Chondrocyte (in vitro differentiated cells): Measurements from ENCODE around the gene TAS2R3. TPM values are rescaled to one million over a fixed set of nuclear protein-coding genes. Genes with fewer than 3 reads are reported as not detected.

ENCODE experiments used
- DNase-seq: peaks from one replicate; pipeline ENCODE4 v3.0.0; 2021; ENCODE audit warnings: mixed read lengths, low spot score
- H3K27ac Mint-ChIP-seq: one replicate; pipeline ENCODE4 v1.8.0; 2021; ENCODE audit warnings: mild to moderate bottlenecking, moderate library complexity, mixed read lengths; ENCODE audit not compliant: unreplicated experiment
- H3K27me3 Mint-ChIP-seq: 2 replicates; pipeline ENCODE4 v1.8.0; 2021; ENCODE audit warnings: low read depth, mixed read lengths
- H3K36me3 Mint-ChIP-seq: 2 replicates; pipeline ENCODE4 v1.8.0; 2021; ENCODE audit warnings: low read depth, mixed read lengths
- H3K4me1 Mint-ChIP-seq: 2 replicates; pipeline ENCODE4 v1.8.0; 2021; ENCODE audit warnings: low read depth, mild to moderate bottlenecking, mixed read lengths
- H3K4me3 Mint-ChIP-seq: one replicate; pipeline ENCODE4 v1.8.0; 2021; ENCODE audit warnings: mild to moderate bottlenecking, moderate library complexity, mixed read lengths; ENCODE audit not compliant: unreplicated experiment
- H3K9me3 Mint-ChIP-seq: 2 replicates; pipeline ENCODE4 v1.8.0; 2021; ENCODE audit warnings: low read depth, mixed read lengths
- CTCF ChIP-seq: fragments of 200-600 bp; sonication (generic); IDR thresholded peaks from 2 replicates; pipeline ENCODE4 v1.5.0; 2021; ENCODE audit warnings: antibody characterized with exemption, mild to moderate bottlenecking, moderate library complexity
- total RNA-seq: library from RNA; stranded (reverse); gene quantifications from 3 replicates; pipeline ENCODE4 v1.2.1, GENCODE V29; 2021

Gene TAS2R3
- total RNA-seq, 1 donor from 2014 or later, result 0.52 TPM

- H3K4me3 Mint-ChIP-seq, result no peak overlapping the region
- TF ChIP-seq CTCF, result no peak
- H3K9me3 Mint-ChIP-seq, result no peaks in the 10 kb centered on the region
- H3K36me3 Mint-ChIP-seq, result peaks cover 2% of the 10 kb centered on the region
- no peak for DNase-seq
- H3K27me3 Mint-ChIP-seq, result no peaks in the 10 kb centered on the region
- H3K4me1 Mint-ChIP-seq, result no peaks in the 10 kb centered on the region
- no peak overlapping the region for H3K27ac Mint-ChIP-seq
These were observed 41.4 kb upstream of the TAS2R3 start for GRCh38 chr7:141722529-141722928.

DNA sequence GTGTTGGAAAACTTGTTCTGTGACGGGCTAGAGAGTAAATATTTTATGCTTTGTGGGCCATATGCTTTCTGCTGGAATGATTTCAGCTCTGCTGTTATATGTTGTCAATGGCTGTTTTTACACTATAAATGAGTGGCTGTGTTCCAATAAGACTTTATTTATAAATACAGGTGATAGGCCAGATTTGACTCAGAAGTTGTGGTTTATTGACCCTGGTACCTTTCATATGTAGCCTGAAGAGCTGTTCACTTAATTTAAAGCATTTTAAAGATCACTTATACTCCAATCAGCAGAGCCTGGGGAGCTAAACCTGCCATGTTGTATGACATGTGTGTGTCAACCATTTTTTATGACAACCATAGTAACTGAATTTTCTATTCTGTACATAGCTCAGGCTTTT, 34.9 kb upstream of the TAS2R3 start:
- Mint-ChIP-seq H3K9me3 (no peaks in the 10 kb centered on the region), H3K36me3 (peaks cover 1% of the 10 kb centered on the region), H3K27me3 (peaks cover 2% of the 10 kb centered on the region), H3K27ac (no peak overlapping the region), H3K4me1 (no peaks in the 10 kb centered on the region), H3K4me3 (no peak overlapping the region)
- TF ChIP-seq CTCF, result no peak
- no peak for DNase-seq

GRCh38 chr7:141731476-141732149, 32.3 kb upstream of the TAS2R3 start:
- Mint-ChIP-seq H3K4me3 (no peak overlapping the region), H3K9me3 (no peaks in the 10 kb centered on the region), H3K27me3 (peaks cover 2% of the 10 kb centered on the region), H3K27ac (no peak overlapping the region), H3K4me1 (no peaks in the 10 kb centered on the region), H3K36me3 (peaks cover 1% of the 10 kb centered on the region)
- DNase-seq, result no peak
- TF ChIP-seq CTCF, result no peak

GRCh38 chr7:141737118-141737835, 26.6 kb upstream of the TAS2R3 start:
- H3K27ac Mint-ChIP-seq, result peak overlapping the region; percentile 98
- no peak for TF ChIP-seq CTCF
- H3K4me1 Mint-ChIP-seq, result peaks cover 30% of the 10 kb centered on the region
- no peaks in the 10 kb centered on the region for H3K9me3 Mint-ChIP-seq
- peak overlapping the region; percentile 94 for H3K4me3 Mint-ChIP-seq
- DNase-seq, result no peak
- H3K27me3 Mint-ChIP-seq, result no peaks in the 10 kb centered on the region
- peaks cover 10% of the 10 kb centered on the region for H3K36me3 Mint-ChIP-seq

DNA sequence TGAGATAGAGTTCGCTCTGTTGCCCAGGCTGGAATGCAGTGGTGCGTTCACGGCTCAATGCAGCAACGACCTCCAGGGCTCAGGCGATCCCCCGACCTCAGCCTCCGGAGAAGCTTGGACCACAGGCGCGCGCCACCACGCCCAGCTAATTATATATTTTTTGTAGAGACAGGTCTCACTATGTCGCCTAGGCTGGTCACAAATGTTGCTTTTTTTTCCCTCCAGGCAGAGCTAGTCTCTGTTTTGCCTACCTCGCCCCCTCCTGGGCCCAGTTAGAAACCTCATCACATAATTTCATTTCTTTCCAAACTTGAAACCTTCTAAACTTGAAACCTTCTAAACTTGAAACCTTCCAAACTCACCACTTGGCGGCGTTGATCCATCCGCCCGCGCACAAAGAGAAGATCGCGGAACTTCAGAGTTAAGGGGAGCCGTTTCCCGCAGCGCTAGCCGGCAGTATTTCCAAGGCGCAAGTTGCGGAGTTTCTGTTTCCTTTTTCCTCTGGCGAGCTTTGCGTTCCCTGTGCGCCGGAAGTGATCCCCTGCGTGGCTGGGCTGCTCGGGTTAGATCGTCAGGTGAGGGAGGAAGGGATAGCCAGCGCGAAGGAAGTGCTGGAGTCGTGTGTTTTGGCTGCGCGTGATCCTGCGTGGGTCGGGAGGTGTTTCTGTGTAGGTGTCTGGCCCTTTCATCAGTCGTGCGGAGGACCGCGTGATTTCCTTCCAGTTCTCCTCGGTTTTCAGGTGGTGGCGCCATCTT, 25.9 kb upstream of the TAS2R3 start, which contains the start of gene SSBP1:
TSS of gene SSBP1 (plus strand) at position 523 of the 756 bp plus-strand sequence. CDS start 809 bp downstream, outside the sequence.
- peaks cover 14% of the 10 kb centered on the region for H3K36me3 Mint-ChIP-seq
- peaks cover 30% of the 10 kb centered on the region for H3K4me1 Mint-ChIP-seq
- no peaks in the 10 kb centered on the region for H3K27me3 Mint-ChIP-seq
- DNase-seq, result peak; percentile 94
- H3K4me3 Mint-ChIP-seq, result peak within 1 kb of the TSS; percentile 94
- H3K9me3 Mint-ChIP-seq, result no peaks in the 10 kb centered on the region
- peak; percentile 90 for TF ChIP-seq CTCF
- H3K27ac Mint-ChIP-seq, result peak within 1 kb of the TSS; percentile 98
